HTR-8/SVneo (cell line): Measurements from ENCODE around the gene EEFSEC.

Experiments
- DNase-seq: peaks from one replicate; pipeline ENCODE4 v3.0.0; 2011; ENCODE audit warnings: low spot score, mixed read lengths; ENCODE audit not compliant: insufficient read length
- FAIRE-seq: peaks from 2 replicates; lab custom pipeline; 2011; peaks lifted over from hg19 to GRCh38; lab: Jason Lieb, UNC

Gene EEFSEC

DNA sequence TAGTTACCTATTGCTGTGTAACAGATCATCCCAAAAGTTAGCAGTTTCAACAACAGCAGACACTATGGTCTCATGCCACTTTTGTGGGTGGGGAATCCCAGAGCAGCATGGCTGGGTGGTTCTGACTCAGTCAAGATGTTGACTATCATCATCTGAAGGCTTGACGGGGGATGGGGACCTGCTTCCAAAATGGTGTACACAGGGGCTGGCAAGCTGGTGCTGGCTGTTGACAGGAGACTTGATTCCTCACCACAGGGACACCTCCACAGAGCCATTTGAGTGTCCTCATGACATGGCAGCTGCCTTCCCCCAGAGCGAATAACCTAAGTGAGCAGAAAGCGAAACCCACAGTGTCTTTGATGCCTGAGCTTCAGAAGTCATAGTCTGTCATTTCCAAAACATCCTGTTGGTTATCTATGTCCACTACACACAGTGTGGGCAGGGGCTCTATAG is 294.3 kb downstream of the EEFSEC start:
- no peak for DNase-seq
- no peak for FAIRE-seq

DNA sequence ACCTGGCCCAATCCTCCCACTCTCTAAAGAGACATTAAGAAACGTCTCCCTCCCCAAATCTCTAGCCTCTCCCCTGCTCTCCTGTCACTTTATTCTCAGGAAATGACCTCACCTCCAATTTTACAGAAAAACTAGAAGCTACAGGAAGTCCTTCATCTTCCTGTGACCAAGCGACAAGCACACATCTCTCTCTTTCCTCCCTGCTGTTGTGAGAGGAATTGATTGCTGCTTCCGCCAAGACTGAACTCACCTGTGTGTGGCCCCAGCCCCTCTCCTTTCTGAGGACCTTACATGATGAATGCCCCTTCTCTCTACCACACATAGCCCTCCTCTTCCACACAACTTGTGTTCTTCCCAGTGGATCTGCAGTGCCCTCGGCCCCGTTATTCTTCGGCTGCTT is 295.2 kb downstream of the EEFSEC start:
- FAIRE-seq: no peak
- DNase-seq: no peak

DNA sequence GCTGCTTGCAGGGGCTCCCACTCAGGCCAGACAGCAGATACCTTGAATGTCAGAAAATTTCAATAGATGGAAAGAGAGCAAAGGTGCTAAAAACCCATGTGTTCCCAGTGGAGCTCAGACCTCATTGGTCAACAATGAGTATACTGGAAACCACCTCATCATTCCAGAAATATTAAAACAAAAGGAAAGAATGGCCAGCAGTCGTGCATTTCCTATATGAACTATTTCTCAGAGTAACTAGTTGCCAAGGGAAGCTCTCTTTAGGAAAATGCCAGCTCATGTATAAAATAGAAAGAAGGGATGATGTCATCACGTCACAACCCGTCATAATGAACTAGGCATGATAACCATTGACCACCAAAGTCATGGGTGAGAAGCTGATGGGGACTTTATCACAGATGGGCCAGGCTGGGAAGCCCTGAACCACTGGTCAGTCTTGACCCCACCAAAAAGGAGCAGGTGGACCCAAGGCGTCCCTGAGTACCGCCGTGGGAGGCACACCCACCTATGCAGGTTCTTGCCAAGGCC is 295.9 kb downstream of the EEFSEC start:
- DNase-seq (no peak), FAIRE-seq (no peak)

DNA sequence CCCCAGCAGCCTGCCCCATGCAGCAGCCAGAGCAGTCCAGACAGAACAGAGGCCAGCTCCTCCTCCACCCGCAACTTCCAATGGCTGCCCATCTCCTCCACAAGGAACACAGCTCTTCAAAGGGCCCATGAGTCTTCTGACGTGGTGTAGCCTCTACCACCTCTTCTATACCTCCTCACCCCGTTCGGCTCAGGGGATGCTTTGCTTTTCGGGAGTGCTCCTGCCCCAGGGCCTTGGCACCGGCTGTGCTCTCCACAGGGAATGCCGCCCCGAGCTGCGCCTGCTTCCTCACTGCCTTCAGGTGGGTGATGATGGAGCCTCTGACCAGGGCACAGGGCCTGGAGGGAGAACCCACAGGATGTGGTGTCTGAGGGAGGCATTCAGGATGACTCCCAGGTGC is 298.8 kb downstream of the EEFSEC start:
- no peak for DNase-seq
- FAIRE-seq: no peak

DNA sequence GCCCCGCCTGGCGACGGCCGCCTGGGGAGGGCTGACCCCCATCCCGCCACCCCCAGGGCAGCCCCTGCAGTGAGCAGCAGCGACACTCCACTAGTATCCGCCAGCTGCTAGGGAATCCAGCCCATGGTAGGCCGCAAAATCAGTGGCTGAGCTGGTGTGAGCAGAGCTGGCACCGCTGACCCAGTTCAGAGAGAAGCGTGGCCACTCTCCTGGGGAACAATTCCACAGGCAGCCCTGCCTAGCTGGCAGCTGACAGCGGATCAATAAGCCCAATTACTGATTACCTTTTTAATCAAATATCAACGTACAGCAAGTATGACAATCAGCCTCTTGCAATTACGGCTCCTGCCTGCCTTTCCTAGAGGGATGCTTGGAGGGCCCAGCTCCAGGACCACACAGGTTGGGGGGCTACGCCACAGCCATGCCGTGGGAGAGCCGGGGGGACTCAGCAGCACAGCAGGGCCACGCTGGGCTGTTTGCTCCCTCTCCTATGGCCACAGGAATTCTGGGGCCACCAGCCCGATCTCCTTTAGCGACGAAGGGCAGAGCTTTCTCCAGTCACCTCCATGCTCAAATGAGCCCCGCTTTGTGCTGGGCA is 299.5 kb downstream of the EEFSEC start:
- no peak for FAIRE-seq
- DNase-seq: no peak

DNA sequence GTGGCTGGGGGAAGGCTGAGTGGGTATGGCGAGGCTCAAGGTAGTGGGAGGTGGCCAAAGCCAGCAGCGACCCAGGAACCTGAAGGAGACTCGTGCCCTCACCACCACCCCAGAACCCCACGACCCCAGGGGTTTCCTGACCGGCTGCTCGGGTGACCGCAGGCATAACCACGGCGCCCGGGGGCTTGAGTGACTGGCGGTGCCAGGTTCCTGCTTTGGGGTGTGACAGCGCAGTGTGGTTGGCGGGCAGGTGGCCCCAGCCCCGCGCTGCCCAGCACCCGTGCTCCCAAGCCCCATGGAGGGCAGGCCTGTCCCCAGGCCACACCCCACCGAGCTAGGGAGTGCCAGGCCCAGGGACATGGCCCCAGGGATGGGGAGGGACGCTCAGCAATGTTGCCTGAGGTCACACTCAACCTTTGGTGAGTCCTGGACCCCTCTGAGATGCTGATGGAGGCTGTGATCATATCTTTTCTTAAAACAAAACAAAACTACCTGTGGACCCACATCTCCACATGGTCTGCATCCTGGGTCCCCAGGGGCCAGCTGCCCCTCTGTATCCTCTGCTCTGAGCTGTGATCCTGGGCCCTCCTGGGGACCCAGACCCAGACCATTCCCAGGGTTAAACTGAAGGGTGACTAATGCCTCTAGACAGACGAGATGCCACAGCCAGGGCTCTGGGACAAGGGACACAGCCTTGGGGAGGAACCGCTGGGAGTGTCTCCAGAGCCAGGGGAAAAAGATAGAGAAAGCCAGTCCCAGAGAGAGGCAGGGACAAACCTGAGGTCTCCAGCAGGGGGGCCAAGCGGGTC is 300.4 kb downstream of the EEFSEC start:
- DNase-seq (no peak), FAIRE-seq (no peak)

DNA sequence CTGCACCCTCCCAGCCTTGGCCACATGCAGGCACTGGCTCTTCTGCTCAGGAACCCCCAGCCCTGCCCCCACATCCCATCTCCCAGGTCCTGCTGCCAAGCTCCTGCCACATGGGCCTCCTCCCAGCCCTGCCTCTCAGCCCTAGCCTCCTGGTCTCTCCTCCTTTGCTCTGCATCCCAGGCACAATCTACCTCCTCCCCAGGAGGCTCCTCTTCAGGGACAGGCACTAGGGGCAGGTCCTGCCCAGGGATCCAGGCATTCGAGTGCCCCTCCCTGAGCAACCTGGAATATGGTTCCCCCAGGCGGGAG is 301.0 kb downstream of the EEFSEC start:
- DNase-seq (no peak), FAIRE-seq (no peak)

DNA sequence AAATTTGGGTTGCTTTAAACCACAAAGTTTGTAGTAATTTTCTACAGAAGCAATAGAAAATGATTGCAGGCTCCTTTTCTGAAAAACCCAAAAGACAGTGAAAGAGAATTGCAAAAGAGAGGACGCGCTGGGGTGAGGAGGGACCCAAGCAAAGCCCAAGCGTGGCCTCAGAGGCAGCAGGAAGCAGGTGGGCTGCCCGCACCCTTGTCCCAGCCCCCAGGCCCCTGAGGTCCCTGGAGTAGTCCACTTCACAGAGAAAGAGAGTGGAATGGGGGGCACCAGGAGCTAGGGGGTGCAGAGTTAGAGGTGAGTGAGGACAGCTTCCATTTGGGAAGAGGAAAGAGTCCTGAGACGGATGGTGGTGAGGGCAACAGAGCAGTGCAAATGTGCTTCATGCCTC is 301.8 kb downstream of the EEFSEC start:
- DNase-seq: no peak
- FAIRE-seq: no peak

DNA sequence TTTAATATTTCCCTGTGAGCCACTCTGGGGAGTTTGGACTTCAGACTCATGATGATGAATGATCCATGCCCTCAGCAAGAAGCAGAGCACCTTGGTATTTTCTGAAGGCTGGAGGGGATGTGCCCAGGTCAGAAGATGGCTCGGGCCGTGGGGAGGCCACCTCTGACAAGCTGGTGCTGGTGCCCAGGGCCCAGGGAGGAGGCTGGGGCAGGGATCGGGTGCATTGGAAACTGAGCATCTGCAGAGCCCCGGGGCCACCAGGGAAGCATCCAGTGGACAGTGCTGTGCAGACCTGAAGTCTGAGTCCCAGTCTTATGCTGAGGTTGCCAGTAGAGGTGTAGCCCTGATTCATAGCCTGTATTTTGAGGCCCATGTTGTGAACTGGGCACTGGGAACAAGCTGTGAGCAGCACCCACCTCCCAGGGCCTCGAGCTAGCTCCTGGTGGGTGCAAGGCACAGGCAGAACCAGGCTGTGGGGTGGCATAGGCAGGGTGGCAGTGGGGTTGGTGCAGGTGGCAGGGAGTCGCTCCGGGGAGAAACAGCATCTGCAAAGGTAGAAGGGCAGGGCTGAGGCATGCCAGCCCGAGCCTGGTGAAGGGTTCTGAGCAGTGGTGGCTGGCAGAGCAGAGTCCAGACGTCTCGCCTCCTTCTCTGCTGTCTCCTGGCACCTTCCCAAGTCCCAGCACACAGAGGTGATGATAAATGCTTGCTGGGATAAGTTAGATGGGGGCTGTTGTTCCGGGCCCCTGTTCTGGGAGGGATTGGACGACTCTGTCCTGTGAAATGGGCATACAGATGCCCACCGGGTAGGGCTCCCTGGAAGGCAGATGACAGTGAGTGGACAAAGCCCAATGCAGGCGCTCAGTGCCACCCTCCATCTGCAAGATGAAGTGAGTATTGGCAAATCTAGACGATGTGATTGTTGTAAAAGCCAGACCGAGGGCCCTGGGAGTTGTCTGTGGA is 302.8 kb downstream of the EEFSEC start:
- DNase-seq (no peak), FAIRE-seq (no peak)

DNA sequence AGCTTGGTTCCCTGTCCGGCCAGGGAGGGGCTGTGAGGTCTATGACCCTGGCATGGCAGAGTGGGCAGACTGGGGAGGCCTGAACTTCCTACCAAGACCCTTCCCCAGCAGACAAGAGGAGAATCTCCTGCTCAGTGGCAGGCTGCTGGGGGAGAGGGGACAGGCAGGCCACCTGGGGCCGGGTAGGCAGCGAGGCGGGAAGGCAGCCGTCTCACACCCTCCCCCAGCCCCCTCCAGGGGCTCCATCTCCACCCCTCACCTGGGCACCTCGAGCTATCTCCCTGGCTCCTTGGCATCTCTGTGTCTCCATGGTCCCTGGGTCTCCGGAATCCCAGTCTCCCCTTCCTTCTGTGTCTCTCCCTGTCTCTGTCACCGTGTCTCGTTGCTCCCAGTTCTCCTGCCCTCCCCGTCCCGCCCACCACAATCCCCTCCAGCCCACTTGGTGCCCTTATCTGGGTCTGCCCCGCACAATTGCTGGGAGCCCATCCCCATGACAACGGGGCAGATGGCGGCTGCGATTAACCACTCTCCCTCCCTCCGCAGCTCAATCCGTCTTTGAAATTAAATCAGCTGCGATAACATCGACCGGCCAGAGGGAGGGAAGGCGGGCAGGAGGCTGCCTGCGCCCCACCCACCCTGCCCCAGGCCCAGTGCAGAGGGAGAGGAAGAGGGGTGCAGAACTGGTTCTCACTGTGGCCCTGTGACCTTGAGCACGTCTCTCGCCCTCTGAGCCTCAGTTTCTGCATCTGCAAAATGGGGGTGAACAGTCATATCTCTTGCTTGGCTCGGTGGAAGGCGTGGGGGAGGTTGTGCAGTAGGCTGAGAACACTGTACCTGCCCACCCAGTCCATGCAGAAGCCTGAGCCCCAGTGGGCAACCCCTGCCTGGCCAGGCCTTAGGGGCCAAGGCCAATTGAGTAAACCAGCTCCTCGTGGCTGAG is 303.8 kb downstream of the EEFSEC start:
- FAIRE-seq (no peak), DNase-seq (no peak)

DNA sequence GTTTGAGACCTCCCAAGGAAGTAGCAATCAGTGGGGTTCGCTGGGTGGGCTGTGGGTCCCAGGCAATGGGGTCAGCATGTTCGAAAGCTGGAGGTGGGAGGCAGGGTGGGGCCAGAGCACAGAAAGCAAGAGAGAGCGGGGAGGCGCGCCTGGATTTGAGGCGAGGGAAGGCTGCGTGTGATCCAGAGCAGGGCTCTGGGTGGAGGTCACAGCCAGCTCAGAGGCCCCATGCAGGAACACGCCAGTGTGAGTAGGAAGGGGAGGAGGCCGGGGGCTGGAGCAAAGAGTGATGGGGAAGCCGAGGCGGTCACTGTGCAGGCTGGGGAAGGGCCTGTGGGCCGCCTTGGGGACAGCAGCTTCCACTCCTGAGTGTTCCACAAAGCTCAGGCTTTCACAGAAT is 304.7 kb downstream of the EEFSEC start:
- no peak for DNase-seq
- no peak for FAIRE-seq
